ENCODE data around the gene KCNJ14. TPM values are rescaled to one million over a fixed set of nuclear protein-coding genes. Genes with fewer than 3 reads are reported as not detected.
A peak's percentile ranks its signal among the peaks of the same experiment; 100 is the strongest.

KCNJ14 gene
- total and polyA plus RNA-seq, 7 donors: 0.28 to 2.6 (median 1.1) TPM

DNA sequence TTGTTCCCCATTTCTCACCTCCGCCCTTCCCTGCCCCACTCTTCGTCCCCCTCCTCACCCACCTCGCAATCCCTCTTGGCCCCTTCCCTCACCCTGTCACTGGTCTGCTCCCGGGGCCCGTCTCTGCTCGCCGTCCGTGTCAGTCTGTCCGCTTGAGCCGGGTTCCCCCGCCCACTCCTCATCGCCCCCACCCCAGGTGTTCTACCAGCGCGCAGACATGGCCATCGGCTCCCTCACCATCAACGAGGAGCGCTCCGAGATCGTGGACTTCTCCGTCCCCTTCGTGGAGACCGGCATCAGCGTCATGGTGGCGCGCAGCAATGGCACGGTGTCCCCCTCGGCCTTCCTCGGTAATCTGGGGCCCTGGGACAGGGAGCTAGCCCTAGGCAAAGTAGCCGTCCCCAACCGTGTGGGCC lies 39.6 kb upstream of the KCNJ14 start:
- Histone ChIP-seq H3K4me3 (no peak overlapping the region), H3K27me3 (ENCODE audit: insufficient read depth in 3 of 3, low read length in 2 of 3) (peaks cover 0 to 17% (median 4%) of the 10 kb centered on the region in 3 donors), H3K27ac (no peak overlapping the region), H3K9me3 (no peaks in the 10 kb centered on the region), H3K4me1 (no peaks in the 10 kb centered on the region), H3K36me3 (ENCODE audit: insufficient read depth in 1 of 2, low read depth in 1 of 2) (no peaks in the 10 kb centered on the region)
- 23 to 27% (median 26%) methylated on average over 29 to 30 of the region's 30 CpGs for WGBS, 3 donors
- ATAC-seq: peak in 1 of 4 donors; percentile 6
- intact Hi-C loops (cut with DNase I): no loop called here
- TF ChIP-seq, protein P1, sequence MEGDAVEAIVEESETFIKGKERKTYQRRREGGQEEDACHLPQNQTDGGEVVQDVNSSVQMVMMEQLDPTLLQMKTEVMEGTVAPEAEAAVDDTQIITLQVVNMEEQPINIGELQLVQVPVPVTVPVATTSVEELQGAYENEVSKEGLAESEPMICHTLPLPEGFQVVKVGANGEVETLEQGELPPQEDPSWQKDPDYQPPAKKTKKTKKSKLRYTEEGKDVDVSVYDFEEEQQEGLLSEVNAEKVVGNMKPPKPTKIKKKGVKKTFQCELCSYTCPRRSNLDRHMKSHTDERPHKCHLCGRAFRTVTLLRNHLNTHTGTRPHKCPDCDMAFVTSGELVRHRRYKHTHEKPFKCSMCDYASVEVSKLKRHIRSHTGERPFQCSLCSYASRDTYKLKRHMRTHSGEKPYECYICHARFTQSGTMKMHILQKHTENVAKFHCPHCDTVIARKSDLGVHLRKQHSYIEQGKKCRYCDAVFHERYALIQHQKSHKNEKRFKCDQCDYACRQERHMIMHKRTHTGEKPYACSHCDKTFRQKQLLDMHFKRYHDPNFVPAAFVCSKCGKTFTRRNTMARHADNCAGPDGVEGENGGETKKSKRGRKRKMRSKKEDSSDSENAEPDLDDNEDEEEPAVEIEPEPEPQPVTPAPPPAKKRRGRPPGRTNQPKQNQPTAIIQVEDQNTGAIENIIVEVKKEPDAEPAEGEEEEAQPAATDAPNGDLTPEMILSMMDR (IDR thresholded peaks at IDR 0.05): no peak
- DNase-seq: no peak

DNA sequence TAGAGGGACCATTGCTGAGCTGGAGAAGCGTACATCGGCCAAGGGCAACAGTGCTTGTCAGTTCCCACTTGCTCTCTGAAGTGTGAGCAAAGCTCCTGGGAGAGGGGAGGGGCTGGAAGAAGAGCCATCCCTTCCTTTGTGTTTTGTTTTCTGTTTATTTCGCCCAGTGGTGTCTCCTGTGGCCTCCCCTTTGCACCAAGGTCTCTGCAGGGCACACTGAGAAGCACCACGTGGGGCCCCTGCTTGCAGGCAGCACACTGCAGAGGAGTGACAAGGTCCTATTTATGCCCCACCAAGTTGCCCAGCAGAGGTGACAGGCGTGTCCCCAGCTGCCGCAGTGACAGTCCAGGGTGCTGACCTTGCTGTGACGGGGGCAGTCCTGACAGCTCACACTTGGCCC lies 38.0 kb upstream of the KCNJ14 start:
- no peak overlapping the region for H3K4me3 ChIP-seq
- intact Hi-C loops (cut with DNase I): no loop called here
- 60 to 66% (median 65%) methylated on average over 7 of the region's 7 CpGs for WGBS, 3 donors
- no peaks in the 10 kb centered on the region for H3K9me3 ChIP-seq
- peaks cover 0 to 13% (median 4%) of the 10 kb centered on the region in 3 donors for H3K27me3 ChIP-seq (ENCODE audit: insufficient read depth in 3 of 3, low read length in 2 of 3)
- TF ChIP-seq, protein P1 (IDR thresholded peaks at IDR 0.05): no peak
- no peaks in the 10 kb centered on the region for H3K36me3 ChIP-seq (ENCODE audit: insufficient read depth in 1 of 2, low read depth in 1 of 2)
- DNase-seq (no peak), ATAC-seq (no peak)
- H3K4me1 ChIP-seq: no peaks in the 10 kb centered on the region
- H3K27ac ChIP-seq: no peak overlapping the region

DNA sequence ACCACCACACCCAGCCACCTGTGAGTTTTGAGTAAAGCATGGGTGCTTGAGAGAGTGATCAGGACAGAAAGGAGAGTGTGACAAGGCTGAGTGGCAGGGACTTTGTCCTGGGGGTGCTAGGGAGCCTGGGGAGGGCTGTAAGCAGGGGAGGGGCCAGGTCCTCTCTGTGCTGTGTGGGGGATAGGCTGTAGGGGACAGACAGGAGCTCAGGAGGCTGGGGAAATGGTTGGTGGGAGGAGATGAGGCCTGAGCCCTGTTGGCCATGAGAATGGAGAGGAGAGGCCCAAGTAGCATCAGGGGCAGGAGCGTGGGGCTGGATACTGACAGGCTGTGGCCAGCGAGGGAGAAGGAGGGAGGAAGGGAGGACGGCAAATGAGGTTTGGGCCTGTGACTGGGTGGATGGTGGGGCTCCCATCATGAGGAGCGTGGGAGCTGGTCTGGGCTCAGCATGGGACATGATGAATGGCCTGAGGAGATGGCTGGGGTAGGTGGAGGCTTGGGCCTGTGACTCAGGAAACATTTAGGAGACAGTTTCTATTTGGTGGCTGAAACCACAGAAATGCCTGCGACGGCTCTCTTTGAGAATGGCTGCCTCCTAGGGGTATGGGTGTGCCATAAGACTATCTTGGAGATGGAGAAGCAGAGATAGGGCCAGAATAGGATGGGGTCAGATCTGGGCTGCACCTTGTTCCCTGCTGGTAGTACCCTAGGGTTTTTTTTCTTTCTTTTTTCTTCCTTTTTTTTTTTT lies 36.9 kb upstream of the KCNJ14 start:
- Histone ChIP-seq H3K36me3 (ENCODE audit: insufficient read depth in 1 of 2, low read depth in 1 of 2) (no peaks in the 10 kb centered on the region), H3K4me3 (peak overlapping the region; percentile 9), H3K27ac (no peak overlapping the region), H3K4me1 (no peaks in the 10 kb centered on the region), H3K27me3 (ENCODE audit: insufficient read depth in 3 of 3, low read length in 2 of 3) (peaks cover 0 to 13% (median 4%) of the 10 kb centered on the region in 3 donors), H3K9me3 (no peaks in the 10 kb centered on the region)
- intact Hi-C loops (cut with DNase I): no loop called here
- WGBS, 3 donors: 80 to 84% (median 83%) methylated on average over 6 of the region's 6 CpGs
- ATAC-seq (no peak), DNase-seq (no peak)
- TF ChIP-seq, protein P1 (IDR thresholded peaks at IDR 0.05): no peak

DNA sequence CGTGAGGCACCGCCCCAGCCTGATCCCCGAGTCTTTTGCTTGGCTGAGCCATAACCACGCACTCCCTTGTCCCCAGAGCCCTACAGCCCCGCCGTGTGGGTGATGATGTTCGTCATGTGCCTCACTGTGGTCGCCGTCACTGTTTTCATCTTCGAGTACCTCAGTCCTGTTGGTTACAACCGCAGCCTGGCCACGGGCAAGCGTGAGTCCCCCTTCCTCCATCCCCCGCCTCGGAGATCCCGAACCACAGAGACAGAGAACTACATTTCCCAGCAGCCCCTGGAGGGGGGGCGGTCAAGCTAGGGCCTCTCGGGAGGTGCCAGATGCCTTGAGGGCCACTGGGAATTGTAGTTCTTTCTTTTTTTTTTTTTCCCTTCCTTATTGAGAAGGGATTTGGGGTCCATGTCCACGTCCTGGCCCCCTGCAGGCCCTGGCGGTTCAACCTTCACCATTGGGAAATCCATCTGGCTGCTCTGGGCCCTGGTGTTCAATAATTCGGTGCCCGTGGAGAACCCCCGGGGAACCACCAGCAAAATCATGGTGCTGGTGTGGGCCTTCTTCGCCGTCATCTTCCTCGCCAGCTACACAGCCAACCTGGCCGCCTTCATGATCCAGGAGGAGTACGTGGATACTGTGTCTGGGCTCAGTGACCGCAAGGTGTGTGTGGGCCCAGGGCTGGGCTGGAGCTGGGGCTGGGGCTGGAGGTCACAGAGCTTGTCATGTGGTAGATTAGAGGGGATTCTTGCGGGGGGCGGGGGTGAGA lies 36.0 kb upstream of the KCNJ14 start:
- peak overlapping the region; percentile 9 for H3K4me3 ChIP-seq
- H3K27ac ChIP-seq: no peak overlapping the region
- H3K36me3 ChIP-seq (ENCODE audit: insufficient read depth in 1 of 2, low read depth in 1 of 2): no peaks in the 10 kb centered on the region
- TF ChIP-seq, protein P1 (IDR thresholded peaks at IDR 0.05): no peak
- H3K9me3 ChIP-seq: no peaks in the 10 kb centered on the region
- WGBS, 3 donors: 61 to 63% (median 63%) methylated on average over 31 of the region's 31 CpGs
- DNase-seq (peak; percentile 47 to 69), ATAC-seq (peak; percentile 56 to 75 (median 64))
- H3K27me3 ChIP-seq (ENCODE audit: insufficient read depth in 3 of 3, low read length in 2 of 3): peaks cover 0 to 9% (median 3%) of the 10 kb centered on the region in 3 donors
- H3K4me1 ChIP-seq: no peaks in the 10 kb centered on the region
- intact Hi-C loops (cut with DNase I): no loop called here

Measured in psoas muscle (tissue), 8 donors.